ENCODE data around the gene SAMD8. TPM values are rescaled to one million over a fixed set of nuclear protein-coding genes. Genes with fewer than 3 reads are reported as not detected.
A peak's percentile ranks its signal among the peaks of the same experiment; 100 is the strongest.

The SAMD8 gene
- total RNA-seq, 1 donor = 38.1 TPM

GRCh38 chr10:75170215-75170614, 58.8 kb downstream of the SAMD8 start:
- H3K4me3 ChIP-seq (ENCODE audit: low read depth, low read length) = no peak overlapping the region
- TF ChIP-seq, protein P1, sequence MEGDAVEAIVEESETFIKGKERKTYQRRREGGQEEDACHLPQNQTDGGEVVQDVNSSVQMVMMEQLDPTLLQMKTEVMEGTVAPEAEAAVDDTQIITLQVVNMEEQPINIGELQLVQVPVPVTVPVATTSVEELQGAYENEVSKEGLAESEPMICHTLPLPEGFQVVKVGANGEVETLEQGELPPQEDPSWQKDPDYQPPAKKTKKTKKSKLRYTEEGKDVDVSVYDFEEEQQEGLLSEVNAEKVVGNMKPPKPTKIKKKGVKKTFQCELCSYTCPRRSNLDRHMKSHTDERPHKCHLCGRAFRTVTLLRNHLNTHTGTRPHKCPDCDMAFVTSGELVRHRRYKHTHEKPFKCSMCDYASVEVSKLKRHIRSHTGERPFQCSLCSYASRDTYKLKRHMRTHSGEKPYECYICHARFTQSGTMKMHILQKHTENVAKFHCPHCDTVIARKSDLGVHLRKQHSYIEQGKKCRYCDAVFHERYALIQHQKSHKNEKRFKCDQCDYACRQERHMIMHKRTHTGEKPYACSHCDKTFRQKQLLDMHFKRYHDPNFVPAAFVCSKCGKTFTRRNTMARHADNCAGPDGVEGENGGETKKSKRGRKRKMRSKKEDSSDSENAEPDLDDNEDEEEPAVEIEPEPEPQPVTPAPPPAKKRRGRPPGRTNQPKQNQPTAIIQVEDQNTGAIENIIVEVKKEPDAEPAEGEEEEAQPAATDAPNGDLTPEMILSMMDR (IDR thresholded peaks at IDR 0.05; ENCODE audit: insufficient read depth, low read length) = no peak
- DNase-seq (ENCODE audit: low read depth) = no peak

- DNase-seq (ENCODE audit: low read depth) = no peak
- TF ChIP-seq, protein P1 (IDR thresholded peaks at IDR 0.05; ENCODE audit: insufficient read depth, low read length) = no peak
- H3K4me3 ChIP-seq (ENCODE audit: low read depth, low read length) = no peak overlapping the region
Measured at GRCh38 chr10:75175046-75175445, 63.6 kb downstream of the SAMD8 start.

GRCh38 chr10:75176046-75176445, 64.6 kb downstream of the SAMD8 start:
- no peak for DNase-seq (ENCODE audit: low read depth)
- no peak overlapping the region for H3K4me3 ChIP-seq (ENCODE audit: low read depth, low read length)

DNA sequence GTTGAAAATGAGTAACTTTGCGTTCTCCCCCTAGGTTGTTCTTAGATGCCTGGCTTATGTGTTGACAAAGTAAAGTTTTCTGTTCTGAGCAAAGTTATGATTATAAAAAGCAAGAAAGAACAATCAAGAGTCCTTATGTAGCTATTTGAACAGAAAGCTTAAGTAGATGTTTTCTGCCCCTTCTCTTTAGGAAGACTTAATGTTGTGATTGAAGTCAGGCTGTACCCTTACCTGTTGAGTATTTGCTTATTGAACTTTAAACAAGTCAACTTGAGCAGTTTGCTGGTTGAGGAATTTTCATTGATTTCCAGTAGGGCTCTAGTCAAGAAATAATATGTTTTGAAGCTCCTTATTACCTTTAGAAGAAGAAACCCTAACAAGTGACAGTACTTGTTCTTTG, 65.3 kb downstream of the SAMD8 start:
- no peak for DNase-seq (ENCODE audit: low read depth)

More at GRCh38 chr10:75176046-75176445, 64.6 kb downstream of the SAMD8 start:
- TF ChIP-seq, protein P1 (IDR thresholded peaks at IDR 0.05; ENCODE audit: insufficient read depth, low read length) = no peak

DNA sequence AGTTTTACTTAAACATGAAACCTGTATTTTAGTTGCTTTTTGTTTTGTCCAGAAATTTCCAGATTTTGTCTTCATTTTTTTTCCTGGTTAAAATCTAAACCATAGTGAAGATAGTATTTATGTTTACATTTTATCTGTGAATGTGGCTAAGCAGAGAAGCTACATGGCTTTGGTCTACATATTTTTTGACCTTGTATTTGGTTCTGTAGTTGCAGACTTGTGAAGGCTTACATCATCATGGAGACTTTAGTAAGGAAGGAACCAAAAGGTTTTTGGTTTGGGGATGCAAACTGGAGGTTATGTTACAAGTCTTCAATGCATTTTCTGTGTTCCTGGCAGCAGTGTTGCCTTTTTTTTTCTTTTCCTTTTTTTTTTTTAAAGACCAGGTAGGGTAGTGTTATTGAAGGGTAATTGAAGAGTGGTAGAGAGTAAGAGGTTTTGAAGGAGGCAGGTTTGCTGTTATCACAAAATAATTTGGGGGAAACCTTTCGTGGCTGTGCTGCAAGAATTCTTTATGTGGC, 68.3 kb downstream of the SAMD8 start:
- TF ChIP-seq, protein P1 (IDR thresholded peaks at IDR 0.05; ENCODE audit: insufficient read depth, low read length) = no peak
- no peak overlapping the region for H3K4me3 ChIP-seq (ENCODE audit: low read depth, low read length)
- peak; percentile 26 for DNase-seq (ENCODE audit: low read depth)

More for the DNA sequence above, 65.3 kb downstream of the SAMD8 start:
- no peak overlapping the region for H3K4me3 ChIP-seq (ENCODE audit: low read depth, low read length)
- TF ChIP-seq, protein P1 (IDR thresholded peaks at IDR 0.05; ENCODE audit: insufficient read depth, low read length) = no peak

DNA sequence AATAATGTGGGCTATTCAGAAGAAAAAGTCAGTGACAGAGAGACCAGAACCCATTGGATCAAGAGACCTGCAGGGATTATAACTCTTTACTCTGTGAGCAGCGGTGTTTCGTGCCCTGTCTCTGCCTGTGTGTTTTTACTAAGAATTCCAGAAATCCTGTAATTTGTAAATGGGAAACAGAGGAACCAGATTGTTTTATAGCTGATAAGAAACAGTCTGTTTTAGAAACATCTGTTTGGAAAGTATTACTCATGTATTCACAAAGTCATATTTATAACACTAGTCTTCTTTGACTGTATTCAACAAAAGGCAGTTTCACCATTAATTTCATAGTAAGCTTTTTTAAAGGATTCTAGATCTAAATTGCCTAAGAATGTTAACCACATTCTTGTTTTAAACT, 69.1 kb downstream of the SAMD8 start:
- TF ChIP-seq, protein P1 (IDR thresholded peaks at IDR 0.05; ENCODE audit: insufficient read depth, low read length) = no peak
- peak; percentile 79 for DNase-seq (ENCODE audit: low read depth)
- no peak overlapping the region for H3K4me3 ChIP-seq (ENCODE audit: low read depth, low read length)

DNA sequence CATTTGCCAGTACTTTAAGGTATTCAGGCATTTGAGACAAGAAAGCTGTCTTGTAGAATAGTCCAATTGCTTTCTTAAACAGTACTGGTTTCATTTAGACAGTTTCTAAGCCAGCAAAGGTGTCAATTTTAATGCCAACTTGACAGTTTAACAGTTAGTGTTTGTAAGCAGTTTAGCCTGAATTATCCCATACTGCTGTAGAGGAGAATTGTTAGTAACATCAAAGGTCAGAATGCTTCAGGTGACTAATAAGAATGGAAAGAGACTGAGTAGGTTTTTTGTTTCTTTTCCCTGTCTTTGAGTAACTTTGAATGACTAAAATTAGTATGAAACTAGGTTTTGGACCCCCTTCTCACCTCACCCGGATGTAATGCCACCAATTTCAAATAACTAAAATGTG, 69.6 kb downstream of the SAMD8 start:
- no peak overlapping the region for H3K4me3 ChIP-seq (ENCODE audit: low read depth, low read length)
- no peak for DNase-seq (ENCODE audit: low read depth)
- TF ChIP-seq, protein P1 (IDR thresholded peaks at IDR 0.05; ENCODE audit: insufficient read depth, low read length) = no peak
